HPDE6-E6E7 (cell line): Measurements from ENCODE around the gene SLC6A6.

Source experiments
- DNase-seq: peaks from one replicate; pipeline ENCODE4 v3.0.0; 2011; ENCODE audit warnings: missing footprints; ENCODE audit errors: extremely low spot score

SLC6A6 gene

GRCh38 chr3:14402304-14402811 lies at the start of gene SLC6A6:
TSS of gene SLC6A6 (plus strand) at chr3:14402606. CDS start at chr3:14443635, 41,029 bp downstream.
- DNase-seq: peak; percentile 60

- DNase-seq: no peak
These were observed 48.9 kb upstream of the SLC6A6 start for GRCh38 chr3:14353502-14353901.

GRCh38 chr3:14357463-14357862 lies 44.9 kb upstream of the SLC6A6 start:
- no peak for DNase-seq

DNA sequence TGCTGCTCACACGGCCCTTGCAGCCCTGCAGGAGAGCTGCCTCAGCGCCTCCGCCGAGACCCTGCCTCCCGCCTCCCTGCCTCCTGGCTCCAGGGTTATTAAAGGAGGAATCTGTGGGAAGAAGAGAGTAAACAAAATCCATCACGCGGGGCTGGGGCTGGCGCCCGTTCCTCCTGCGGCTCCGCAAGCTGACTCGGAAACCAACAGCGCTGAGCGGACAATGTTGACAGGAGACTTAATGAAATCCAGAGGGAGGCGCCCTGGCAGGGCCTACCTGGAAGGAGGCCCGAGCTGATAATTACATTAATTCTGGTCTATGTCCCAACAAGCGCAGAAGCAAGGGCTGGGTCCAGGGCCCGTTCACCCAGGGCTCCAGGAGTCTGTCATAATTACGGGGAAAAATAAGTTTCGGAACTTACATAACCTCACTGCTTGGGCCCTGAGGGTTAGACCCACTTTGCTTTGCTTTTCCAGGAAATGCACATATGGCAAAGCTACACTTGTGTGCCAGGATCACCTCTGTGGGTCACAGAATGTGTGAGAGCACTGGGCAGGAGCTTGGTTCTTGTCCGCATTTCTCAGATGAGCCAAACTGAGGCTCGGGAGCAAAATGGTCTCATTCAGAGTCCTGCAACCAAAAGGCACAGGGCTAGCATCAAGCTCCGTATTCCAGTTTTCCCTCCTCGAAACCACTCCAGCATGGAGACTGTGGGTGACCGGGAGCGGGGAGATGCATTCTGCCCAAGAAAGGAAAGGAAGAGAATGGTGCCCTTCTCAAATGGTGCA lies 43.8 kb upstream of the SLC6A6 start:
- DNase-seq: no peak

DNA sequence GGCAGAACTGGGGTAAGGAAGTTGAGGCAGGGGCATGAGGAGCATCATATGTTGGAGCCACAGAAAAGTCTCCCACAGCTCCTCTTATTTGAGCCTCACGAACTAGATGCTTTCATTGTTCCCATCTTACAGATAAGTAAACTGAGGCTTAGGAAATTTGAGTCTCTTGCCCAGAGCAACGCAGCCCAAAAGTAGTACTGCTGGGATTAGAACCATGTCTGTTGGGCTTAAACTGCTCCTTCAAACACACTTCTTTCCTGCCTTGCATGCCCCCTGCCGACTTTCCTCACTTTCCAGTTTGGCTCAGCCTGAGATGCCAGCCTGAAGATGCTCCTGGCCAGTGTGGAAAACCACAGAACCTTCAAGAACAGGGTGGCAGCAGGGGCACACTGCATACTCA lies 43.1 kb upstream of the SLC6A6 start:
- no peak for DNase-seq

DNA sequence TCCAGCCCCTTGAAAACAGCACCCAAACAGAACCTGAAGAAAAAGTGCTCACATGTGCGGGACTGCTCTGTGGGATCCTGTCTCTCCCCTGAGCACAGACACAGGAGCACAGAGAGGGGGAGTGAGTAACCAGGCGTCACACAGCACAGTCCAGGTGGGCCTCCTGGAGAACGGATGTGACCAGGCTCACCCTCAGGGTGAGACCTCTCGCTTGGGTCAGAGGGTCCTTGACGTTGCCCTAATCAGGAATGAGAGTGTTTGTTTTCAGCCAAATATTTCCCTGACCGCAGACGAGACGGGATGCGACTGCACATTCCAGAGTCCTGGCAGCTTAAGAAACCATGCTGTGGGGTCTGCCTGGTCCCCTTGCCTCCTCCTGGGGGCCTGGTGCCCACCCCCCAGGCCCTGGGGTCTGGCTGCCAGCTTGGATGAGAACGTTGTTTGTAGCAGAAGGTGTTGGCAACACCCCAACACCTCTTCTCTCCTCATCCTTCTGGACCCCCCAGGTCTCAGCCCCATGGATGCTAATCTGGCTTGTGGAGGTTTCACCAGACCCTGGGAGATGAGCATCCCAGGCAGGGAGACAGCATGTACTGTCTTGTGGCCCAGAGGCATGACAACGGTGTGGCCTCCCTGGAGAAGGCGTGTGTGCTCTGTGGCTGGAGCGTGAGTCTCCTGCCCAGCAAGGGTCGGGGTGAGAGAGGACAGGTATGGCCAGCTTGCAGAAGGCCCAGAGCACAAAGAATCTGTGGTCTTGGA lies 42.1 kb upstream of the SLC6A6 start:
- no peak for DNase-seq

DNA sequence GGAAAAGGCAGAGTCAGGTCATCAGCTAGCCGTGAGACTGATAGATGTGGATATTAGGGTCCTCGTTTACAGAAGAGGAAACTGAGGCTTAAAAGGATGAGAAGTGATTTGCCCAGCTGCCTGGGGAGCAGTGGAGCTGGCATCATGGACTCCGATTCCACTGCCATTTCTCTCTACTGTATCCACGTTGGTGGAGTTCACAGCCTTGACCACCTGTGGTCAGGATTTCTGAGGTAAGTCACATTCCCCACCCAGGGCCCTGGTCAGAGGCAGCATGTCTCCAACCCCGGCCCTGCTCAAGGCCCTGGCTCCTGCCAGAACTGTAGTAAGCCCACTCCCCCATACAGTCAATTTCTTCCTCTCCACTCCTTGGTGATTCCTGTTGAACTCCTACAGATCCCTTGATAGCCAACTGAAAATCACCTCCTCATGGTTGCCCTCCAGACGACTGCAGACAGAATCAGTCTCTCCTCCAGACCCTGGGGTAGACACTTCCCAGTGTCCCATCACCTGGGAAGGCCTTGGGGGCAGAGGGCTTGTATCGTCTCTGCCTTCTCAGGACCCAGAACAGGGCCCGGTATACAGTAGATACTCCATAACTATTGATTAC lies 41.2 kb upstream of the SLC6A6 start:
- DNase-seq: no peak

- DNase-seq: no peak
These were observed 39.5 kb upstream of the SLC6A6 start for GRCh38 chr3:14362890-14363289.

DNA sequence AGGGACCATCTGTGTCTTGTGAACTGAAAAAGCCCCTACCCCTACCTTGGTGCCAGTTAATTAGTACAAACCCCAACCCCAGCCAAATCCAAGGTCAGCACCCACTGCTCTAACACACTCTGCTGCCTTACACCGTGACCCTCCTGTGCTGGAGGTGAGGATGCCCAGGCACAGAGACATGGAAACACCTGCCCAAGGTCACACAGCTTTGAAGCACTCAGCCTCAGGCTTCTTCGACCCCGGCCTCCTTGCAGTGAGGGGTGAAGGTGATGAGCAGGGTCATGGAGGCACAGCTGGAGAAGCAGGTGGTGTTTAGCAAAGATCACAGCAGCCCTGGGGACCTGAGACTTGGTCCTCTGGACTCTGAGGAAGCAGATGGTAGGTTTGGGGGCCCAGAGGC lies 39.0 kb upstream of the SLC6A6 start:
- DNase-seq: no peak

DNA sequence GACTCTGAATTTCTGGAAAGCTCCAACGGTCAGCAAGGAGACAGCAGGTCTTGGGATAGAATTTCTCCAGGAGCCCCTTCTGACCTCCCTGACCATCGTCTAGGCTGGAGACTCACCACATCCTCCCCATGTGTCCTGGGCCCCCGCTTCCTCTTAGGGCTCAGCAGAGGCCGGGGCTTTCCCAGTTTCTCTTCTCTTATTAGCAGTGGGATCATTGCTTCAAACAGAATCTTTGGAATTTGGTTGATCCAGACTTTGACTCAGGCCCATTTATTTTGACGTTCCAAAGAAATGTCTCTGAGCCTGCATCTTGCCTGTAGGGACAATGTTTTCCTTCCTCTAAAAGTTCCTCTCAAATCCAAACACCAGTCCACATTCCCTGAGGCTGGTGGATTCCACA lies 38.4 kb upstream of the SLC6A6 start:
- no peak for DNase-seq

DNA sequence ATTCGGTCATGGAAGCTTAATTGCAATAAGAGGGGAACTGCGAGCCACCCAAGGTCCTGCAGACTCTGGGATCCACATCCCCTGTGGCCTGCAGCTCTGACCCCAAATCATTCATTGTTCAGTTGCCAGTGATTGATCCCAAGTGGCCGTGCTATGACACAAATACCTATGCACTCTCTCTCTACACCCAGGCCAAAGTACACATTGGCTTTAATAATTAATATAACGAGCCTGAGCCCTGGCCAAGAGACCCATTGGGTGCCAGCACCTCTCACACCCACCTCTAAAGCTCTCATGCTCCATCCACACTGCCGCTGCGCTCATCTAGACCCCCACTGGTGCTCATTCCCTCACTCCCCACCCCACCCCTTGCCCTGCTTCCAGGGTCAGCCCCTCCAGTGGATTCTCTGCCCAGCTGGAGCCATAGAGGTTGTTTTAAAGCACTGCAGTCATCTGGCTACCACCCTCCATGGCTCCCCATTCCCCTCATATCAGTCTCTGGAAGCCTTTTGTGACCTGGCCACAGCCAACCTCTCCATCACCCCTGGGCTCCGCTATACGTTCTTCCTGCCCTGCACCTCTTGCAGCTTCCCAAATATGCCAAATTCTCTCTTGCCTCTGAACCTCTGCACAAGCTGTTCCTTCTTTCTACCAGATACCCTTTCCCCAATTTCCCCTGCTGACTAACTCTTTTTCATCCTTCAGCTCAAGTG lies 37.7 kb upstream of the SLC6A6 start:
- no peak for DNase-seq

DNA sequence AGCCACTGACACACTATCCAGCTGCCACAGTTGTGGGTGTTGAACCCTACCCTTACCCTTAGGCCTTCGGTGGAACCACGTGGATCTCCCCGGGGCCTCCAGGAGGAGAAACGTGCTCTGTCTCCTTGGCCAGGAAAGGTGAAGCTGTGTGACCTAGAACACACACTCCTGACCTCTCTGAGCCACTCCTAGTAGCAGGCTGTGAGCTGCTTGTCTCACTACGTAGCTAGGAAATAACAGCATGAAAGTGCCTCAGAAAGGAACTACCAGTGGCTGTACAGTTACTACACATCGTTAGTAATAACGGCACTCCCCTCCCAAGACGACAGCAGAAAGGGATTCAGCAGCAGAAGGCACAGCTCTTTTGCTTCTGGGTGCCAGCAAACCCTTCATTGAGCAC lies 36.2 kb upstream of the SLC6A6 start:
- DNase-seq: no peak

DNA sequence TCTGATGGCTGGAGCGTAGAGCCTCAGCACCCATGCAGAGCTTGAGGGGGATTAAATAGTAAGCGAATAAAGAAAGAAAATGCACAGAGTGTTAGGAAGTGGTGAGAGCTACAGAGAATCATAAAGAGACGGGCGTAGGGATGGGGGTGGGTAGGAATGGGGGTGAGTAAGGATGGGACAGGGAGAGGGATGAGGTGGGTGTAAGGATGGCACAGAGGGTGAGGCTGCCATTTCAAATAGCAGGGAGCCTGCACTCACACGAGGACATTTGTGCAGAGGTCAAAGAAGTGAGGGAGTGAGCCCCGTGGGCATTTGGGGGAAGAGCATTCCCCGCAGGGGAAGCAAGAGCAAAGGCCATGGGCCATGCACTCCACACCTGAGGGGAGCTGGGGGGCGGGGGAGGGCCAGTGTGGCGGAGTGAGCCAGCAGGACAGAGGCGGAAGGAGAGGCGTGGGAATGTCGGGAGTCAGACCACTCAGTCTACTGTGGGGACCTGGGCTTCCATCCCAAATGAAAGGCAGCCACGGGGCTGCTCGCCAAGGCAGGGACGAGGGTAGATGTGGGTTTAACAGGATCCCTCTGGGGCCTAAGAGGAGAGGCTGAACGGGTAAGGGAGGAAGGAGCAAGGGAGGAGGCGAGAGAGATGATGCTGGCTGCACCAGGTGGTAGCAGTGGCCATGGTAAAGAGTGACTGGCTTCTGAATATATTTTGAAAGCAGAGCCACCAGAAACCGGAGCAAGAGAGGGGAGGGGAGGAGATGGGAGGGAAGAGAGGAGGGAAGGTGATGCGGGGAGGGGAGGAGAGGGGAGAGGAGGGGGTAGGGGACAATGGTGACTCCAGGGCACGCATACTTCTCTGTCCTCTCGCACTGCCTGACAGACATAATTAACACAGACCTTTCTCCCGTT lies 35.2 kb upstream of the SLC6A6 start:
- no peak for DNase-seq

- no peak for DNase-seq
These were observed 34.3 kb upstream of the SLC6A6 start for GRCh38 chr3:14368146-14368545.

GRCh38 chr3:14368885-14369284 lies 33.5 kb upstream of the SLC6A6 start:
- DNase-seq: no peak

DNA sequence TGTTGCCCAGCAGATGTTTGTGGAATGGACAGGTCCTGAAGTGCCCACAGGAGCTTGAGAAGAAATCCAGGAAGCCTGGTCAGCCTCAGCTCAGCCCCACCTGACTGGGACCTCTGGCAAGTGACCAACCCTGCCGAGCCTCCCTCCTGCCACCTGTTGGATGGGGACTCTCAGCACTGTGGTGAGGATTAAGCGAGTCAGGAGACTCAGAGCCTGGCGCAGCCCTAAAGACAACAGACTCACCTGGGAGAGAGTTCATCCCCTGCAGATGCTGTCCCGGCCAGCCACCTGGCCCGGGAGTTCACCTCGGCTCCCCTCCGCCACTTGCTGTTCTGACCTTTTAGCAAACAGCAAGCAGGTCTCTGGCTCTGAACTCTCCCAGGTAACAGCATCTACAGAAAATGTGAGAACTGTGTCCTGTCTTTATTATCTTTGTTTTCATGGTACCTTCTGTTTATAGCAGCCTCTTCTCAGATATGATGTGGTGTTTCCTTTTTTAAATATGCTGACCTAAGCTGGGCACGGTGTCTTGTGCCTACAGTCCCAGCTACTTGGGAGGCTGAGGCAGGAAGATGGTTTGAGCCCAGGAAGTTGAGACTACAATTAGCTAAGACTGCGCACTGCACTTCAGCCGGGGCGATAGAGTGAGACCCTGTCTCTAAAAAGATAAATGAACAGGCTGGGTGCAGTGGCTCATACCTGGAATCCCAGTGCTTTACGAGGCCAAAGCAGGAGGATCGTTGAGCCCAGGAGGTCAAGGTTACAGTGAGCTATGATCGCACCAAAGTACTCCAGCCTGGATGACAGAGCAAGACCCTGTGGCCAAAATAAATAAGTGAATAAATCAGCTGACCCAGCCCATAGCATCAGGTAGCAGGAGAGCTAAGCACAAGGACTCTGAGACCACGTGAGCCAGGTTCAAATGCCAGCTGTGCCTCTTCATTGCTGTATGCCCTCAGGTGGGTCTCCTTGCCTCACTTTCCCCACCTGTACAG lies 32.4 kb upstream of the SLC6A6 start:
- no peak for DNase-seq

- no peak for DNase-seq
These were observed 31.5 kb upstream of the SLC6A6 start for GRCh38 chr3:14370720-14371572.

GRCh38 chr3:14371573-14372474 lies 30.6 kb upstream of the SLC6A6 start:
- DNase-seq: no peak
